DLD1 (cell line): ENCODE data around the gene PTPN9.
"Not testable (repeated sequence)": the region's sequence is repeated elsewhere in the genome, so short reads cannot be mapped to it uniquely, and the experiment has no call there.

ENCODE experiments used
- in situ Hi-C: cut with HindIII; loops from 2 replicates; pipeline ENCODE4 v1.10.0; 2017; ENCODE audit warnings: low sequenced_read_pairs

PTPN9 gene

GRCh38 chr15:75533945-75534344, 45.2 kb downstream of the PTPN9 start:
- in situ Hi-C loops, result no loop called here

GRCh38 chr15:75532413-75533250, 46.5 kb downstream of the PTPN9 start:
- in situ Hi-C loops, result no loop called here

GRCh38 chr15:75531041-75531450, 48.1 kb downstream of the PTPN9 start:
- in situ Hi-C loops, result no loop called here

DNA sequence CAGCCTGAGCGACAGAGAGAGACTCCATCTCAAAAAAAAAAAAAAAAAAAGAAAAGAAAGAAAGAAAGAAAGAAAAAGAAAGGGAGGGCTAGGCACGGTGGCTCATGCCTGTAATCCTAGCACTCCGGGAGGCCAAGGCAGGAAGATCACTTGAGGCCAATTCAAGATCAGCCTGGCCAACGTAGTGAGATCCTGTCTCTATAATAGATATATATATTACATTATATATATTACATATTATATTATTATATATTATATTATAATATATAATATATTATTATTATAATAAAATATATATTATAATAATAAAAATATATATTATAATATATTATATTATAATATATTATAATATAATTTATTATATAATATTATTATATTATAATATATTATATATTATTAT, 48.9 kb downstream of the PTPN9 start:
- in situ Hi-C loops, result no loop called here

GRCh38 chr15:75525756-75526155, 53.4 kb downstream of the PTPN9 start:
- in situ Hi-C loops, result not testable (repeated sequence)

GRCh38 chr15:75523011-75523410, 56.1 kb downstream of the PTPN9 start:
- in situ Hi-C loops, result no loop called here

GRCh38 chr15:75517233-75517632, 61.9 kb downstream of the PTPN9 start:
- in situ Hi-C loops, result no loop called here

- in situ Hi-C loops, result no loop called here
These were observed 70.1 kb downstream of the PTPN9 start for GRCh38 chr15:75508840-75509532.

DNA sequence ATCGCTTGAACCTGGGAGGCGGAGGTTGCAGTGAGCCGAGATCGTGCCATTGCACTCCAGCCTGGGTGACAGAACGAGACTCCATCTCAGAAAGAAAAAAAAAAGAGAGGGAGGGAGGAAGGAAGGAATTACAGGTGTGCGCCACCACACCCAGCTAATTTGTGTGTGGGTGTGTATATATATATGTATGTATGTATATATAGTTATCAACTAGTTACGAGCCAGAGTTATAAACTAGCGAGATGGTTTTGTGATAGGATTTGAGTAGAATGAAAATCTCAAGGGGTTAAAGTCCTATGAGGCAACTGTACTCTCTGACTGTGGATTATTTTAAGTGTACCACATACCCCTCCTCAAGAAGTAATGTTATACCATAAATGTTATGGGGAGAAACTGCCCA, 76.8 kb downstream of the PTPN9 start:
- in situ Hi-C loops, result no loop called here

DNA sequence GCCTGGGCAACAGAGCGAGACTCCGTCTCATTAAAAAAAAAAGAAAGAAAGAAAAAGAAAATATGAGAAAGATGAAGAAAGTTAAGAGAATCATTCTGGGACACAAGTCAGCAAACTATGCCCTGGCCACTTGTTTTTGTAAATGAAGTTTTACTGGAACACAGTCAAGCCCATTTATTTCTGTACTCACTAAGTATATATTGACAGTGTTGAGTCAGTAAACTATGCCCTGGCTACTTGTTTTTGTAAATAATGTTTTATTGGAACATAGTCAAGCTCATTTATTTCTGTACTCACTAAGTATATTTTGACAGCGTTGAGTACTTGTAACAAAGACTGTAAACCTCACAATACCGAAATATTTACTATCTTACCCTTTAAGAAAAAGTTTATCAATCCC, 85.4 kb downstream of the PTPN9 start:
- in situ Hi-C loops, result no loop called here

DNA sequence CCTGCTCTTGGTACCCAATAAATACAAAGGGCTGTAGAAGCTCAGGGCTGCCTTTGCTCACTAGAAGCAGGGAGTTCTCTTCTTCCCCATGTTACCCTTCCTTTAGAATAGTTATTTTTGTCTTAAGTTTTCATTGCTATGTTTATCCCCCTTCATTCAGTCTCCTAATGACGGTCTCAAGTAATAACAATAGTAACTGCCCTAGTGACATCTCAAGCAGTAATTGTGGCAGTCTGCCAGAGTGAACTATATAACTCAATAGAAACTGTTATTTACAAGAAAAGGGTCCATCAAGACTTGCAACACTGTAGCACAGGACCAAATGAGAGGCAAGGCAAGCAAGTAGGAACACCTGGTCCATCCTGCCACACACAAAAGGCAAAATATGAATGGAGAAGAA, 95.2 kb downstream of the PTPN9 start:
- in situ Hi-C loops, result no loop called here

DNA sequence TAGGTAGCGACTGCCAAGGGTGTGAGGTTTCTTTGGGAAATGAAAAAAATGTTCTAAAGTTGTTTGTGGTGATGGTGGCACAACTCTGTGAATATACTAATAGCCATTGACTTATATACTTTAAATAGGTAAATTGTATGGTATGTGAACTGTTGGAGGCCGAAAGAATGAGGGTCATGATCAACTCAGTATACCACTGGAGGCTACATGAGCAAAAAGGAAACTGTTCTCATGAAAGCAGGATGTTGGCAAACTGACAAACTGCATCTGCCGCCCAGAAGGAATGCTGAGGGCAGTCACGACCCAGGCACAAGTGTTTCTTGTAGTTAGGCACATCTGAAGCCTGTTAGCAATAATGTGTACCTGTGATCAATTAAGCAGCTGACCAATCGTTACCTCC, 95.6 kb downstream of the PTPN9 start:
- in situ Hi-C loops, result not testable (repeated sequence)

GRCh38 chr15:75483106-75483505, 96.0 kb downstream of the PTPN9 start:
- in situ Hi-C loops, result no loop called here

GRCh38 chr15:75480463-75480862, 98.7 kb downstream of the PTPN9 start:
- in situ Hi-C loops, result not testable (repeated sequence)

GRCh38 chr15:75479670-75480069, 99.4 kb downstream of the PTPN9 start:
- in situ Hi-C loops, result no loop called here

DNA sequence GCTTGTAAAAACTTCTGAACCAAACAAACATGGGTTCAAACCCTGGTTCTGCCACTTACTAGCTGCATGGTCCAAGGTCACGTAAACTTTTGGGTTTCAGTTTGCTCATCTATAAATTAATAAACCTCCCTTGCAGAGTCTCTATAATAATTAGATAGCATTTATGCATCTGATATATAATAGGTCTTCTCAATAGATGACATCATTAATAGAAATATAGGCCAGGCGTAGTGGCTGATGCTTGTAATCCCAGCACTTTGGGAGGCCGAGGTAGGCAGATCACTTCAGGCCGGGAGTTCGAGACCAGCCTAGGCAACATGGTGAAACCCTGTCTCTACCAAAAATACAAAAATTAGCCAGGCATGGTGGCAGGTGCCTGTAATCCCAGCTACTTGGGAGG, 102.0 kb downstream of the PTPN9 start:
- in situ Hi-C loops, result not testable (repeated sequence)

DNA sequence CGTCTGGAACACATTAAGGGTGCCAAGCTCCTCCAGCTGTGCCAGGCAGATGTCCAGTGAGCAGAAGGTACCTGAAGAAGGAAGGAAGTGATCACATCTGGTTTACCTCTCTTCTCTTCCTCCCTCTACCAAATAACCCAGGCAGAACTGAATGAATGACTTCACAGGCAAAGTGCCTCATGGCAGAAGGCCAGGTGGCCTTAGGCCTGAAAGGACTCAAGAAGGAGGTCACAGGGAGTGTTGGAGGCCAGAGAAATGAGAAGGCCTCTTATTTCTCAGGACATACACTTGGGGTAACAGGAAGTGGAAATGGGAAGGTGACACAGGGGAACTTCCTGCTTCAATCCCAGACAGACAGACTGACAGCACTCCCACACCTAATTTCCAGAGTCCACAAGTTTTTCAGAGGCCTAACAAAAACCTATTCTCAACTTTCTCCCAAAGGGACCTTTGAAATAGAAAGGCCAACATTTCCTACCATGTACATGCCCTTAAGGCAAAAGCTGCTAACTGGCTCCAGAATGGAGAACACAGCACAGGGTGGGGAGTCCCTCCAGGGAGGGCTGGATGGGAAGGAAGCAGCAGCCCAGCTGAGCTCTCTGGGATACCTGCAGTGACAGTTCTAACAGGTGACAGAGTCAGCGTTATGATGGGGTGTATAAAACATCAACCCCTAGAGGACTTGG, 110.1 kb downstream of the PTPN9 start:
- in situ Hi-C loops, result no loop called here

DNA sequence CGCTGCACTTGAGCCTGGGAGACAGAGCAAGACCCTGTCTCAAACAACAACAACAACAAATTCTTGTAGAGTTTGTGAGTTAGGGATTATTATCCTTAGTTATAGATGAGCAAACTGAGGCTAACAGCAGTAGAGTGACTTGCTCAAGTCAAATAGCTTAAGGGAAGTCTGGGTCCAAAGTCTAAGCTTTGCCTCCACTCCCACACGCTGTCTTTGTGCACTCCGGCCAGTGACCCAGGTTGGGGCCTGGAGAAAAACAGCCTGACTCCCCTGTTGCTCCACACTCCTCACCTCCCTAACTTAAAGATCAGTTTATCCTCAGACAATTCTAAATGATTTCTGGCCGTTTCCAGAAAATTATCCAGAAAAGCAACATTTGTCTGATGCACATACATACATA, 118.5 kb downstream of the PTPN9 start:
- in situ Hi-C loops, result no loop called here

DNA sequence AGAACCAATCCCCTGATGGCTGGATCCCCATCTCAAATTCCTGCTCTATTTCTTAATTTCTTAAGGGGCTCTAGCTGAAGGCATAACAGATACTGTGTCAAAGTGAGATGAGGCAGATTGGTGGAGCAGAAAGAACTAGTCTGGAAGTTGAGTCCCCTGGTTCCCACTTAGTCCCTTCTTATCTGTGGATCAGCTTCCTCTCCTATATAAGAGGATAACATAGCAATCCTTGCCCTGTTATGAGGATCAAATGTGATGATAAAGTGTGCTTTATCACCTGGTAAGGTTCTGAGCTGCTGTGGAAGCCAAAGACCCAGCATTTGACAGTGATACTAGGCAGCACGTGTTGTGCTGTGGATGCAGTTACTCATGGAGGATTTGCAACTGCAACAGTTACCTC, 119.5 kb downstream of the PTPN9 start:
- in situ Hi-C loops, result no loop called here

DNA sequence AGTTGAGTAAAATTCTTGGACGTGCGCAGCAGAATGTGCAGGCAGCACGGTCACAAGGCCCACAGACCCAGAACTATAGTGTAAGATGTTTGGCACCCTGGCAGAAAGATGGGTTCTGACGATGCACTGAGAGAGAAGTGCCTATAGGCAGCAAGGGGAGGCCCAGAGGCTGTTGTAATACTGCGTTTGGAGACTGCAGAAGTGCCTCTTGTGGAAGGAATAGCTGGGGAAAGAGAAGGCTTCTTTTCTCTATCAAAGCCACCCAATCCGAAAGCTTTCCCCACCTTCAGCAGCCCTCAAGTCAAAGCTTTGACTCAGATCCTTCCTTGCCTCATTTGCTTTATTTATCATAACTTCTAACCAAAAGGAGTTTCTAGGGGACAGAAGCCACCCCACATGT, 122.4 kb downstream of the PTPN9 start:
- in situ Hi-C loops, result no loop called here

DNA sequence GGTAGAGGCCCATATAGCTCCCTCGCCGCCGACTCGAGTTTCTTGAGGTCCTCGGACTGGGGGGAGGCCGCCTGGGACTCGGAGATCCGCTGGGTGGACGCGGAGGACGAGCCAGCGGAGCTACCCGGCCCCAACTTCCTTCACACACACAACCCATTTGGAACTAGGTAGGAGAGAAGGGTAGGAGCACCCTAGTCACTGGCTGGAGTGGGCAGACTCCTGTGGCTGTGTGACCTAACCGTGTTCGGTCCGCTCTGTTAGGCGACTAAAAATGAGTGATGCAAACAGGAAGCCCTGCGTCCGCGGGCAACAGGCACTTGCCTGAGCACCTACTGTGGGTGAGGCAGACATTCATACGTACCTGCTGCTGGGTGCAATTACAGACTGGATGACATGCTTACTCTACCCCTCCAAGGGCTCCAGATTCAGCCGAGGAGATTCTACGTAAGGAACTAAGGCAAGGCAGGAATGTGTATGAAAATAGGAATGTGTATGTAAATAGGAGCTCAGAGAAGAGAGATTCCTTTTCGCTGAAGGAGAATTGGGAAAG, 123.1 kb downstream of the PTPN9 start:
- in situ Hi-C loops, result no loop called here
